PC-3 (cell line): ENCODE measurements around the gene CHRNA4. TPM values are rescaled to one million over a fixed set of nuclear protein-coding genes. Genes with fewer than 3 reads are reported as not detected.

Experiments
- ATAC-seq: fragments of 200-7000 bp; cut with Tn5 transposase; 2 replicates; pipeline ENCODE4 v1.9.1; 2020; ENCODE audit warnings: mild to moderate bottlenecking, moderate library complexity
- BruUV-seq: library from RNA; stranded (reverse); fragments of 400-500 nt; replicated peaks from 2 replicates; lab custom pipeline; 2021; lab: Mats Ljungman, UMichigan
- CTCF ChIA-PET: fragments of 300-600 bp; sonication (Branson Sonifier 250); formaldehyde crosslinking; loops from one replicate; lab custom pipeline; 2022; ENCODE audit warnings: antibody characterized with exemption; lab: Charles Lee
- POLR2A ChIA-PET: fragments of 300-600 bp; sonication (Branson Sonifier 250); formaldehyde crosslinking; loops from one replicate; lab custom pipeline; 2022; ENCODE audit warnings: antibody characterized with exemption; ENCODE audit not compliant: unreplicated experiment; lab: Charles Lee
- DNase-seq: peaks from one replicate; pipeline ENCODE4 v3.0.0-alpha.2; 2015
- H2AFZ ChIP-seq: fragments of 300-600 bp; sonication (generic); 2 replicates; pipeline ENCODE4 v1.6.0; 2016; ENCODE audit warnings: antibody characterized with exemption, low read length
- H3F3A ChIP-seq: fragments of 300-600 bp; sonication (generic); one replicate; pipeline ENCODE4 v1.6.0; 2017; ENCODE audit warnings: antibody characterized with exemption, low read length, control low read depth, mild to moderate bottlenecking; ENCODE audit not compliant: unreplicated experiment
- H3K27ac ChIP-seq: fragments of 300-600 bp; sonication (generic); 2 replicates; pipeline ENCODE4 v1.5.1; 2016; ENCODE audit warnings: mild to moderate bottlenecking, low read length
- H3K27me3 ChIP-seq: fragments of 300-600 bp; sonication (generic); 2 replicates; pipeline ENCODE4 v1.6.1; 2016; ENCODE audit warnings: low read length, mixed read lengths
- H3K36me3 ChIP-seq: fragments of 300-600 bp; sonication (generic); 2 replicates; pipeline ENCODE4 v1.6.1; 2016; ENCODE audit warnings: low read depth, mixed run types, low read length, mixed read lengths
- H3K4me1 ChIP-seq: fragments of 300-600 bp; sonication (generic); 2 replicates; pipeline ENCODE4 v1.5.1; 2016; ENCODE audit warnings: low read length; ENCODE audit not compliant: insufficient read depth
- H3K4me2 ChIP-seq: fragments of 300-600 bp; sonication (generic); 2 replicates; pipeline ENCODE4 v1.6.0; 2016; ENCODE audit warnings: low read length
- H3K4me3 ChIP-seq: fragments of 300-600 bp; sonication (generic); 2 replicates; pipeline ENCODE4 v1.5.1; 2016; ENCODE audit warnings: mild to moderate bottlenecking, low read length, mixed read lengths
- H3K79me2 ChIP-seq: fragments of 300-600 bp; sonication (generic); 2 replicates; pipeline ENCODE4 v1.6.1; 2017; ENCODE audit warnings: low read length, mixed read lengths
- H3K9ac ChIP-seq: fragments of 300-600 bp; sonication (generic); 2 replicates; pipeline ENCODE4 v1.6.0; 2016; ENCODE audit warnings: mild to moderate bottlenecking, low read length
- H3K9me2 ChIP-seq: fragments of 300-600 bp; sonication (generic); replicated peaks from 2 replicates; pipeline ENCODE4 v1.6.1; 2016; ENCODE audit warnings: mixed run types, low read length, mixed read lengths
- H3K9me3 ChIP-seq: fragments of 300-600 bp; sonication (generic); 2 replicates; pipeline ENCODE4 v1.6.1; 2016; ENCODE audit warnings: low read length, mixed read lengths
- H4K20me1 ChIP-seq: fragments of 300-600 bp; sonication (generic); 2 replicates; pipeline ENCODE4 v1.6.1; 2016; ENCODE audit warnings: low read length, mixed read lengths
- CTCF ChIP-seq: fragments of 300-600 bp; sonication (generic); conservative IDR thresholded peaks from 2 replicates; pipeline ENCODE4 v1.5.1; 2017; ENCODE audit warnings: antibody characterized with exemption, low read depth, mild to moderate bottlenecking, low read length
- EZH2 ChIP-seq: fragments of 300-600 bp; sonication (generic); IDR thresholded peaks from one replicate; pipeline ENCODE4 v1.6.1; 2017; ENCODE audit warnings: antibody characterized with exemption, mild to moderate bottlenecking, low read length; ENCODE audit not compliant: unreplicated experiment
- EZH2phosphoT487 ChIP-seq: fragments of 300-600 bp; sonication (generic); IDR thresholded peaks from 2 replicates; pipeline ENCODE4 v1.6.1; 2018; ENCODE audit warnings: mild to moderate bottlenecking, antibody characterized with exemption, low read length, borderline replicate concordance
- intact Hi-C: fragments of 100-400 bp; cut with micrococcal nuclease; formaldehyde crosslinking; loops from 2 replicates; pipeline ENCODE4 v1.9.0; 2023
- total RNA-seq: library from RNA; depleted of rRNA; stranded (reverse); fragments of >200 nt; gene quantifications from 2 replicates; pipeline ENCODE4 v1.2.3, GENCODE V29; 2014

CHRNA4 gene
- total RNA-seq, 1 experiment from 2014 or later: not detected

- Histone ChIP-seq H4K20me1 (no peaks in the 10 kb centered on the region), H3K36me3 (no peaks in the 10 kb centered on the region), H2AFZ (no peak overlapping the region), H3K9me3 (no peaks in the 10 kb centered on the region), H3K79me2 (no peaks in the 10 kb centered on the region), H3K4me1 (no peaks in the 10 kb centered on the region), H3K4me3 (no peak overlapping the region), H3K9ac (no peak overlapping the region), H3K27me3 (peaks cover 16% of the 10 kb centered on the region; the same call in 1 of the 2 replicates), H3K4me2 (no peak overlapping the region), H3F3A (no peaks in the 10 kb centered on the region), H3K27ac (no peak overlapping the region), H3K9me2 (no peaks in the 10 kb centered on the region)
- no peak for ATAC-seq
- no peak for DNase-seq
- ChIA-PET POLR2A (no interaction called here), CTCF (no interaction called here)
- no peak for TF ChIP-seq CTCF
- no peak for TF ChIP-seq EZH2
- TF ChIP-seq EZH2phosphoT487: no peak
- no TSS peak for BruUV-seq
- intact Hi-C loops: no loop called here
These were observed 49.8 kb downstream of the CHRNA4 start for GRCh38 chr20:63311186-63311832.

GRCh38 chr20:63310265-63310991 lies 50.7 kb downstream of the CHRNA4 start:
- ATAC-seq: peak; percentile 49
- TF ChIP-seq EZH2phosphoT487: no peak
- TF ChIP-seq EZH2: no peak
- no peak for TF ChIP-seq CTCF

More at GRCh38 chr20:63310265-63310991, 50.7 kb downstream of the CHRNA4 start:
- Histone ChIP-seq H3K9ac (no peak overlapping the region), H3K4me3 (no peak overlapping the region), H4K20me1 (no peaks in the 10 kb centered on the region), H3F3A (no peaks in the 10 kb centered on the region), H3K27me3 (peaks cover 16% of the 10 kb centered on the region; the same call in 1 of the 2 replicates), H3K9me3 (no peaks in the 10 kb centered on the region), H3K9me2 (no peaks in the 10 kb centered on the region), H3K4me1 (no peaks in the 10 kb centered on the region), H3K4me2 (no peak overlapping the region), H3K36me3 (no peaks in the 10 kb centered on the region), H2AFZ (no peak overlapping the region), H3K27ac (no peak overlapping the region), H3K79me2 (no peaks in the 10 kb centered on the region)
- ChIA-PET CTCF (interaction anchor here (2.8 kb wide), 1 partner anchor 72 kb away, joined by 37 read pairs; no protein-coding TSS in a partner anchor), POLR2A (no interaction called here)
- no TSS peak for BruUV-seq
- intact Hi-C loops: no loop called here
- peak; percentile 41 for DNase-seq
